GM18867 (cell line): ENCODE data around the gene SULT1A3.
"Not testable (repeated sequence)": the region's sequence is repeated elsewhere in the genome, so short reads cannot be mapped to it uniquely, and the experiment has no call there.

Source experiments
- ATAC-seq: cut with Tn5 transposase; IDR thresholded peaks from one replicate; pipeline ENCODE4 v1.9.1; 2021; ENCODE audit warnings: mild to moderate bottlenecking, moderate library complexity; ENCODE audit not compliant: unreplicated experiment

SULT1A3 gene

DNA sequence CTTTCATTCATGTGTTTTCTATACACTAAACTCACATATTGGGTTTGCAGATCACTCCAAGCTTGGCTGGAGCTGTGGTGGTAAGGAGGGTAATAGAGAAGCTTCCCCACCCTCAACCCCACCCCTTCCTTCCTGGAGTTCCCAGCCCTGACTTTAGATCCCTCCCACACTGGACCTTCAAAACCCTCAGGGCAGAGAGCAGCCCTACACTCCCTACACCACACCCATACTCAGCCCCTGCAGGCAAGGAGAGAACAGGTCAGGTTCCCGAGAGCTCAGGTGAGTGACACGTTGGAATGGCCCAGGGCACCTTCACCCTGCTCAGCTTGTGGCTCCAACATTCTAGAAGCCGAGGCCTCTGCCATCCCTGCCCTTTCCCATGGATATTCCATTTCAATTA, at the start of gene SULT1A3:
TSS of gene SULT1A3 (plus strand) at position 207 of the 400 bp plus-strand sequence. CDS start 1,474 bp downstream, outside the sequence.
- not testable (repeated sequence) for ATAC-seq

- no peak for ATAC-seq
Measured at GRCh38 chr16:30151091-30151490, 48.0 kb upstream of the SULT1A3 start.

GRCh38 chr16:30152517-30152916, 46.5 kb upstream of the SULT1A3 start:
- no peak for ATAC-seq

DNA sequence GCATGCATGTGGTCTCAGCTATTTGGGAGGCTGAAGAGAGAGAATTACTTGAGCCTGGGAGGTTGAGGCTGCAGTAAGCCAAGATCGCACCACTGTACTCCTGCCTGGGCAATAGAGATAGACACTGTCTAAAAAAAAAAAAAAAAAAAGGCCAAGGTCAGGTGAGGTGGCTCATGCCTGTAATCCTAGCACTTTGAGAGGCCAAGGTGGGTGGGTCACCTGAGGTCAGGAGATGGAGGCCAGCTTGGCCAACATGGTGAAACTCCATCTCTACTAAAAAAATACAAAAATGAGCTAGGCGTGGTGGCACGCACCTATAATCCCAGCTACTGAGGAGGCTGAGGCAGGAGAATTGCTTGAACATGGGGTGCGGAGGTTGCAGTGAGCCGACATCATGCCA, 43.9 kb upstream of the SULT1A3 start:
- no peak for ATAC-seq

GRCh38 chr16:30157214-30157613, 41.8 kb upstream of the SULT1A3 start:
- no peak for ATAC-seq

GRCh38 chr16:30163538-30163937, 35.5 kb upstream of the SULT1A3 start:
- no peak for ATAC-seq

DNA sequence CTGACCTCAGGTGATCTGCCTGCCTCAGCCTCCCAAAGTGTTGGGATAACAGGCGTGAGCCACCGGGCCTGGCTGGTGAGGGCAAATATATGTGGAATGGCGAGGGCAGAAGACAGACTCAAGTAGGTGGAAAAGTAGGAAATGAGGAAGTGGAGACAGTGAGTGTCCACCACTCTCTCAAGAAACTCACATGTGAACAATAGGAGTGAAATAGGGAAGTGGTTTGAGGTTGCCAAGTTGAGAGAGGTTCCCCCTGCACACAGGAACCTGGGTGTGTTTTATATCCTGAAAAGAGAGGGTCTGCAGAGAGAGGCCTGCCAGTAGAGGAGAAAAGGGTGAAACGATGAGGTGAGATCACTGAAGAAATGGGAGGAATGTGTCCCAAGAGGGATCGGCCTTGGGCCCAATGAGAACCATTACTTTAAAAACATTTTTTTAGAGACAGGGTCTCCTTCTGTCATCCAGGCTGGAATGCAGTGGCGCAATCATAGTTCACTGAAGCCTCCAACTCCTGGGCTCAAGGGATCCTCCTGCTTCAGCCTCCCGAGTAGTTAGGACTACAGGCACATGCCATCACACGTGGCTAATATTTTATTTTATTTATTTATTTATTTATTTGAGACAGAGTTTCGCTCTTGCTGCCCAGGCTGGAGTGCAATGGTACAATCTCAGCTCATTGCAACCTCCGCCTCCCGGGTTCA, 32.7 kb upstream of the SULT1A3 start:
- ATAC-seq, result no peak

GRCh38 chr16:30168746-30169145, 30.3 kb upstream of the SULT1A3 start:
- not testable (repeated sequence) for ATAC-seq

- not testable (repeated sequence) for ATAC-seq
Measured at GRCh38 chr16:30169416-30169815, 29.6 kb upstream of the SULT1A3 start.

DNA sequence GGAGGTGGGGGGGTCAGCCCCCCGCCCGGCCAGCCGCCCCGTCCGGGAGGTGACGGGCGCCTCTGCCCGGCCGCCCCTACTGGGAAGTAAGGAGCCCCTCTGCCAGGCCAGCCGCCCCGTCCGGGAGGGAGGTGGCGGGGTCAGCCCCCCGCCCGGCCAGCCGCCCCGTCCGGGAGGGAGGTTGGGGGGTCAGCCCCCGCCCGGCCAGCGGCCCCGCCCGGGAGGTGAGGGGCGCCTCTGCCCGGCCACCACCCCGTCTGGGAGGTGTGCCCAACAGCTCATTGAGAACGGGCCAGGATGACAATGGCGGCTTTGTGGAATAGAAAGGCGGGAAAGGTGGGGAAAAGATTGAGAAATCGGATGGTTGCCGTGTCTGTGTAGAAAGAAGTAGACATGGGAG, 28.9 kb upstream of the SULT1A3 start:
- ATAC-seq, result not testable (repeated sequence)

- no peak for ATAC-seq
Measured at GRCh38 chr16:30173054-30173453, 26.0 kb upstream of the SULT1A3 start.

GRCh38 chr16:30176876-30177275, 22.2 kb upstream of the SULT1A3 start:
- not testable (repeated sequence) for ATAC-seq

GRCh38 chr16:30179195-30179594, 19.9 kb upstream of the SULT1A3 start:
- no peak for ATAC-seq

DNA sequence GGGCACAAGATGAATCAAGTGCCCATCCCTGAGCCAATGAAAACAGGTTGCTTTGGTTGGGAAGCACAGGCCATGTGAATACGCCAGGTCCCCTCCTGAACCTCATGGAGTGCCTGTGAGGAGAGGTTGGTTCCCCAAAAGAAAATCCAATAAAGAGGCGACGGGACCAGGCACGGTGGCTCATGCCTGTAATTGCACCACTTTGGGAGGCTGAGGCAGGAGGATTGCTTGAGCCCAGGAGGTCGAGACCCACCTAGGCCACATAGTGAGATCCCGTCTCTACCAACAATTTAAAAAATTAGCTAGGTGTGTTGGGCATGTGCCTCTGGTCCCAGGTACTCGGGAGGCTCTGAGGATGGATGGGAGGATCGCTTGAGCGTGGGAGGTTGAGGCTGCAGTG, 19.1 kb upstream of the SULT1A3 start:
- ATAC-seq, result no peak

- no peak for ATAC-seq
Measured at GRCh38 chr16:30180741-30181140, 18.3 kb upstream of the SULT1A3 start.

GRCh38 chr16:30183233-30184095, 15.6 kb upstream of the SULT1A3 start, which contains the start of gene CORO1A:
Gene CORO1A, plus strand, starts transcription at chr16:30183602. Its CDS starts 1,608 bp downstream, at chr16:30185210.
- peak; percentile 43 for ATAC-seq

DNA sequence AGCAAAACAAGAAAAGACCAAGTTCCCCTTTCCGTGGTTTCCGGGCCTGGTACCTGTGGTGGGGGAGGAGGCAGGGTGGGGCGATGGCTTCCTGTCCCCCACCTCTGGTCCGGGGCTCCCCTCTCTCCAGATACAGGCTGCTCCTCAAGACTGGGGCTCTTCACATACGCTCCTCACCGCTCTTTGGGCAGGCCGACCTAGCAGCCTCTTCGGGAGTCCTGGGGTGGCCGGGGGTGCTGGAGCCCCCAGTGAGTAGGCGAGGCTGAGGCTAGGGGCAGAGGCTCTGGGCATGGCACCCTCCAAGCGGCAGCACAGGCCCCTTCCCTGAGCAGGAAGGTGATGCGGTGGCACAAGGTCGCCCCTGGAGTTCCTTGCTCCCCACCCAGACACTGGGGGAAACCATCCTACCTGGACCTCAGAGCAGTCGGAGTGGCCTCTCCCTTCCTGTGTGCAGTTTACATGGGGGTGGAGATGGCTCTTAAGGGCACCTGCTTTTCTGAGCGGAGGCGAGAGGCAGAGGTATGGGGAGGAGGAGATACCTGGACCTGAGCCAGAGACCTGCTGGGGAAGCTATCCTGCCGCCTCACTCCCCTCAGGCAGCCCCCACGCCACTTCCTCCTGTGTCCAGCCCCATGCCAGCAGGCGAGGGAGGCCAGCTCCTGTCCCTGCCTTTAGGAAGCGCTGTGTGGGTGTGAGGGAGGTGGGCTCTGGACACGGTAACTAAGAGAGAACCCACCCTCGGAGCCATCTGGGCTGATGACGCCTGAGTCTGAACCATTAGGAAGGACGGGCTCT, 14.8 kb upstream of the SULT1A3 start:
- peak; percentile 38 for ATAC-seq

DNA sequence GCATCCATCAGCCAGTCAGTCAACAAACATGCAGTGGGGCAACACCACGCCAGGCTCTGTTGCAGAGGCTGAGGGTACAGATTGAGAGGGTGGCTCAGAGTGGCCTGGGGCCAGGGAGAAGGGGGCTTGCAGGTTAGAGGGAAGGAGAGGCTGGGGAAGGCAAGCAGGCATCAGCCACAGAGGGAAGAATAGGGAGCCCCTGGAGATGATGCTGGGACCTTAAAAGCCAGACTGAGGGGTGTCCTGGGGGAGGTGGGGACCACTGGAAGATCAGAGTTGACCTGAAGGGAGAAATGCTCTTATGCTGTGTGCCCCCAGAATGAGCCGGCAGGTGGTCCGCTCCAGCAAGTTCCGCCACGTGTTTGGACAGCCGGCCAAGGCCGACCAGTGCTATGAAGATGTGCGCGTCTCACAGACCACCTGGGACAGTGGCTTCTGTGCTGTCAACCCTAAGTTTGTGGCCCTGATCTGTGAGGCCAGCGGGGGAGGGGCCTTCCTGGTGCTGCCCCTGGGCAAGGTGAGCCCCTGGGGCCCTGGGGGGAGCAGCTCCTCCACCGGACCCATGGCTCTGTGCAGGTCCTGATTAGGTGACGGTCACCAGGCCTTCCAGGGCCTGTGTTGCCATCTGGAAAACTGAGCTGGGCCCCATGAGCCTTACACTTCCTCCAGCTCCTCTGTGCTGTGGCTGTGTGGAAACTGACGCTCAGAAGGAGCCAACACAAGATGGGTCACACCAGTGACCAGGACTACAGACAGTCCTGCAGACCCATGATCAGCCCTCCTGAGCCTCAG, 14.0 kb upstream of the SULT1A3 start:
- ATAC-seq, result no peak

DNA sequence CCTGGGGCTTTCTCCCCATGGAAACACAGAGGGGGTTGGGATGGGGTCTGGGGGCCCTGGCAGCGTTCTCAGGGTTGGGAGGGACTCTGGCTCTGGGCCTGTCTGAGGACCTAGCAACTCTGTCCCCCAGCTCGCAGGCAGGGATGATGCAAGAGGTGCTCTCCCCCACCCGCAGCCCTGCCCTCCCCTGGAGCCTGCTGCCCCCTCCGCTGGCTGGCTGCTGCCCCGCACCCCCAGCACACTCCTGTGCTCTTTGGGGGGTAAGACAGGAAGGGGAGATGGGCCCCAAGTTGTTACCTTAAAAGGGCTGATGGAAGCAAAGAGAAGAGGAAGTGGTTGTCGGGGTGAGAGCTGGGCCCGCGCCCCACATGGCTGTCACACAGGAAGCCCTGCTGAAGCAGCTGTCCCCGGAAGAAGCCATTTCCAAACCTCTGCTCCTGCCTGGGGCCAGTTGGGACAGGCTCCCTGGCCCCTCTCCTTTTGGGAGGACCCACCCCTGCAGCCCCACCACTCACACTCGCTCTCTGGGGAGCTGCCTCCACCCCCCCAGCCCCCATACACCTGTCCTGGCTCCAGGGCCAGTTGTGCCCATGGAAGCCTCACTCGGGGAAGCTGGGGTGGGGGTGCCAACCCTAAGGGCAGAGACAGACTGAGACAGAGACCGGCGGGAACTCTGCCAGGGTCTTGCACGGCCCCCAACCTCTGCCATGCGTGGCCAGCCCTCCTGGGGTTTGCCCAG, 13.2 kb upstream of the SULT1A3 start:
- ATAC-seq, result peak; percentile 35

DNA sequence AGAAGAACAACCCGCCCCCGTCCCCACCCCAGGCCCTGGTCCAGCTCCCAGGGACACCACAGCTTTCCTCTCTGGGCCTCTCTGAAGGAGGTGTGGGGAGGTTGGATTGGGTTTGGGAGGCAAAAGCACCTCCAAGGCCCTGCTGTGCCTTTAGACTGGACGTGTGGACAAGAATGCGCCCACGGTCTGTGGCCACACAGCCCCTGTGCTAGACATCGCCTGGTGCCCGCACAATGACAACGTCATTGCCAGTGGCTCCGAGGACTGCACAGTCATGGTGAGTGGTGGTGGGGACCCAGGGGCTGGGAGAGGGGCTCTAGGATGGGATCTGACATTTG, 12.6 kb upstream of the SULT1A3 start:
- no peak for ATAC-seq
